H1 (cell line): Measurements from ENCODE around the gene DNAJC2.
"Not testable (repeated sequence)": the region's sequence is repeated elsewhere in the genome, so short reads cannot be mapped to it uniquely, and the experiment has no call there.

Experiments
- BRCA1 ChIP-seq: IDR thresholded peaks from 2 replicates; pipeline ENCODE4 v1.6.1; 2012; ENCODE audit warnings: low read depth, low read length, improper control_type of control experiment
- CEBPB ChIP-seq: IDR thresholded peaks from 2 replicates; pipeline ENCODE4 v1.6.1; 2012; ENCODE audit warnings: low read depth, low read length
- CTCF ChIP-seq, 3 experiments: IDR thresholded peaks; 1 replicate in 2 of 3; 2 replicates in 1 of 3; pipeline versions ENCODE4 v1.5.1 to v1.6.1; 2011; ENCODE audit warnings: low read length in 3 of 3, mild to moderate bottlenecking in 3 of 3, inconsistent platforms in 2 of 3, low read depth in 1 of 3, moderate library complexity in 1 of 3; ENCODE audit not compliant: insufficient read depth in 1 of 3; ENCODE audit errors: control extremely low read depth in 1 of 3
- EGR1 ChIP-seq: IDR thresholded peaks from 2 replicates; pipeline ENCODE4 v1.6.1; 2011; ENCODE audit warnings: low read depth, low read length, borderline replicate concordance
- EZH2 ChIP-seq: fragments of 200-600 bp; sonication (generic); IDR thresholded peaks from 2 replicates; pipeline ENCODE4 v1.7.1; 2012; ENCODE audit warnings: low read depth, mild to moderate bottlenecking, moderate library complexity, low read length, inconsistent platforms; ENCODE audit not compliant: severe bottlenecking
- GABPA ChIP-seq: IDR thresholded peaks from 2 replicates; pipeline ENCODE4 v1.6.1; 2011; ENCODE audit warnings: mild to moderate bottlenecking, low read length, moderate library complexity, borderline replicate concordance; ENCODE audit not compliant: insufficient read depth
- JUN ChIP-seq: IDR thresholded peaks from 2 replicates; pipeline ENCODE4 v1.6.1; 2011; ENCODE audit warnings: low read depth, mild to moderate bottlenecking, improper control_type of control experiment, low read length
- KDM1A ChIP-seq: fragments of 200-600, 300-600 bp; sonication (generic); IDR thresholded peaks from 2 replicates; pipeline ENCODE4 v1.7.1; 2016; ENCODE audit warnings: mild to moderate bottlenecking, low read length, borderline replicate concordance
- POLR2A ChIP-seq, 2 experiments: IDR thresholded peaks; 1 replicate in 1 of 2; 2 replicates in 1 of 2; pipeline ENCODE4 v1.6.1; 2011; ENCODE audit warnings: low read depth in 2 of 2, low read length in 2 of 2, mild to moderate bottlenecking in 2 of 2; ENCODE audit errors: control extremely low read depth in 1 of 2
- RAD21 ChIP-seq, 2 experiments: IDR thresholded peaks in 1 of 2; conservative IDR thresholded peaks in 1 of 2; 2 replicates each; pipeline ENCODE4 v1.6.1; 2011; ENCODE audit warnings: low read depth in 2 of 2, low read length in 2 of 2, improper control_type of control experiment in 1 of 2, inconsistent platforms in 1 of 2, mild to moderate bottlenecking in 1 of 2, moderate library complexity in 1 of 2
- SUZ12 ChIP-seq: fragments of 200-600 bp; sonication (generic); IDR thresholded peaks from 2 replicates; pipeline ENCODE4 v1.6.1; 2012; ENCODE audit warnings: mild to moderate bottlenecking, inconsistent platforms, low read length, moderate library complexity, mixed read lengths

GRCh38 chr7:103279963-103280802, 64.4 kb downstream of the DNAJC2 start:
- TF ChIP-seq CTCF (IDR thresholded peaks at IDR 0.05; ENCODE audit: control extremely low read depth in 1 of 3, insufficient read depth in 1 of 3, low read depth in 1 of 3, low read length in 3 of 3); CEBPB; POLR2A (IDR thresholded peaks at IDR 0.05; ENCODE audit: control extremely low read depth in 1 of 2, low read depth in 2 of 2, low read length in 2 of 2); JUN; RAD21 (IDR thresholded peaks at IDR 0.05 in 1 of 2, conservative IDR thresholded peaks at IDR 0.05 in 1 of 2; ENCODE audit: low read depth in 2 of 2, low read length in 2 of 2); BRCA1; KDM1A; EZH2; GABPA; EGR1: not testable (repeated sequence)
- TF ChIP-seq SUZ12, result 0 out of 2 replicates have a peak, but pooled peaks have one; percentile 62
